Body of pancreas (tissue), 4 donors: ENCODE measurements around the gene RCOR2.

ENCODE experiments used
- CTCF ChIP-seq, 7 experiments: fragments of 450-650 bp in 4 of 7; fragments of 200-600 bp in 3 of 7; sonication (generic) in 3 of 7; IDR thresholded peaks; one replicate each; pipeline ENCODE4 v1.5.1; 2016 to 2019; ENCODE audit warnings: antibody characterized with exemption in 7 of 7
- POLR2A ChIP-seq, 3 donors: fragments of 450-650 bp; IDR thresholded peaks; one replicate each; pipeline ENCODE4 v1.6.1; 2016; ENCODE audit warnings: antibody characterized with exemption in 3 of 3, mild to moderate bottlenecking in 2 of 3

- TF ChIP-seq POLR2A (IDR thresholded peaks at IDR 0.05) (no peak), CTCF (IDR thresholded peaks at IDR 0.05) (no peak)
Observed at GRCh38 chr11:63911876-63912275, 5.1 kb downstream of the RCOR2 start.
